GM12878 (cell line): ENCODE data around the gene RTN4RL1. TPM values are rescaled to one million over a fixed set of nuclear protein-coding genes. Genes with fewer than 3 reads are reported as not detected.

Source experiments
- ATAC-seq: fragments of 200-7000 bp; cut with Tn5 transposase; 3 replicates; pipeline ENCODE4 v1.9.1; 2020; ENCODE audit warnings: mild to moderate bottlenecking, moderate library complexity
- BruUV-seq: library from RNA; stranded (reverse); fragments of 400-500 nt; replicated peaks from 2 replicates; lab custom pipeline; 2021; lab: Mats Ljungman, UMichigan
- CTCF ChIA-PET: fragments of 300-600 bp; sonication (Branson Sonifier 250); formaldehyde crosslinking; extraction: SDS; loops from one replicate; lab custom pipeline; 2021; ENCODE audit warnings: inconsistent platforms; lab: Yijun Ruan, JAX
- POLR2A ChIA-PET: fragments of 350-600 bp; formaldehyde crosslinking; extraction: SDS; loops from one replicate; lab custom pipeline; 2021; ENCODE audit warnings: inconsistent platforms; lab: Charles Lee
- RAD21 ChIA-PET: fragments of 300-600 bp; sonication (Branson Sonifier 250); formaldehyde crosslinking; loops from one replicate; lab custom pipeline; 2023; ENCODE audit warnings: antibody characterized with exemption; ENCODE audit not compliant: unreplicated experiment; lab: Charles Lee
- SMC1A ChIA-PET: fragments of 300-600 bp; sonication (Branson Sonifier 250); formaldehyde crosslinking; loops from one replicate; lab custom pipeline; 2023; ENCODE audit not compliant: unreplicated experiment, uncharacterized antibody; lab: Charles Lee
- DNase-seq: peaks from one replicate; pipeline ENCODE4 v3.0.0-alpha.2; 2011; ENCODE audit warnings: low read depth, low spot score
- FAIRE-seq: peaks from 3 replicates; lab custom pipeline; 2011; peaks lifted over from hg19 to GRCh38; lab: Jason Lieb, UNC
- H2AFZ ChIP-seq: 2 replicates; pipeline ENCODE4 v1.6.0; 2011; ENCODE audit warnings: low read depth, low read length, control low read depth; ENCODE audit not compliant: control insufficient read depth
- H3K27ac ChIP-seq: 2 replicates; pipeline ENCODE4 v1.5.1; 2011; ENCODE audit warnings: control low read depth; ENCODE audit not compliant: control insufficient read depth, insufficient read depth
- H3K27me3 ChIP-seq, 2 experiments: replicated peaks in 1 of 2; 2 replicates each; pipeline versions ENCODE4 v1.6.0 to v1.6.1; 2011; ENCODE audit warnings: low read length in 1 of 2; ENCODE audit not compliant: control insufficient read depth in 2 of 2, insufficient read depth in 2 of 2
- H3K36me3 ChIP-seq, 2 experiments: 2 replicates each; pipeline ENCODE4 v1.5.1; 2011; ENCODE audit warnings: low read length in 1 of 2; ENCODE audit not compliant: control insufficient read depth in 2 of 2, insufficient read depth in 2 of 2
- H3K4me1 ChIP-seq: 2 replicates; pipeline ENCODE4 v1.6.1; 2011; ENCODE audit warnings: mild to moderate bottlenecking, low read length, moderate library complexity, mixed read lengths; ENCODE audit not compliant: control insufficient read depth, insufficient read depth
- H3K4me2 ChIP-seq: 2 replicates; pipeline ENCODE4 v1.6.0; 2011; ENCODE audit warnings: control low read depth; ENCODE audit not compliant: control insufficient read depth, insufficient read depth
- H3K4me3 ChIP-seq: fragments of 200-600 bp; sonication (generic); 2 replicates; pipeline ENCODE4 v1.5.1; 2016
- H3K79me2 ChIP-seq: 2 replicates; pipeline ENCODE4 v1.6.0; 2011; ENCODE audit warnings: low read length; ENCODE audit not compliant: control insufficient read depth, insufficient read depth
- H3K9ac ChIP-seq: 2 replicates; pipeline ENCODE4 v1.8.0; 2011; ENCODE audit warnings: low read length, control low read depth, mixed read lengths; ENCODE audit not compliant: control insufficient read depth, insufficient read depth
- H3K9me3 ChIP-seq: replicated peaks from 3 replicates; pipeline ENCODE4 v1.5.1; 2011; ENCODE audit warnings: mild to moderate bottlenecking, low read length; ENCODE audit not compliant: control insufficient read depth, insufficient read depth
- H4K20me1 ChIP-seq: 2 replicates; pipeline ENCODE4 v1.6.0; 2011; ENCODE audit not compliant: control insufficient read depth, insufficient read depth
- BCL11A ChIP-seq: IDR thresholded peaks from 2 replicates; pipeline ENCODE4 v1.6.1; 2011; ENCODE audit warnings: low read depth, low read length
- CHD4 ChIP-seq: fragments of 200-600 bp; sonication (generic); IDR thresholded peaks from 2 replicates; pipeline ENCODE4 v1.6.1; 2016; ENCODE audit warnings: mild to moderate bottlenecking
- EP300 ChIP-seq, 2 experiments: fragments of 150-350 bp in 1 of 2; IDR thresholded peaks; 2 replicates each; pipeline ENCODE4 v1.6.1; 2011 to 2012; ENCODE audit warnings: low read depth in 2 of 2, low read length in 2 of 2, borderline replicate concordance in 1 of 2, improper control_type of control experiment in 1 of 2, inconsistent platforms in 1 of 2; ENCODE audit not compliant: control insufficient read depth in 1 of 2
- POLR2A ChIP-seq: IDR thresholded peaks from 2 replicates; pipeline ENCODE4 v1.6.1; 2011; ENCODE audit warnings: low read depth, mild to moderate bottlenecking, low read length
- SKIL ChIP-seq: fragments of 450-650 bp; IDR thresholded peaks from 2 replicates; pipeline ENCODE4 v1.6.1; 2017; ENCODE audit warnings: mild to moderate bottlenecking, low read depth, inconsistent platforms; ENCODE audit not compliant: poor library complexity, severe bottlenecking
- SMAD1 ChIP-seq: fragments of 450-650 bp; IDR thresholded peaks from 2 replicates; pipeline ENCODE4 v1.6.1; 2018; ENCODE audit warnings: mild to moderate bottlenecking, low read depth; ENCODE audit not compliant: partially characterized antibody
- SMAD5 ChIP-seq: IDR thresholded peaks from 2 replicates; pipeline ENCODE4 v1.6.1; 2016; ENCODE audit warnings: antibody characterized with exemption, low read depth
- WGBS: methylation state at CpG from one replicate; pipeline ENCODE4 v1.1.6; 2016; ENCODE audit warnings: low lambda C conversion rate; ENCODE audit not compliant: insufficient replicate concordance, insufficient coverage; ENCODE audit errors: missing lambda C conversion rate; 5-methylcytosine and 5-hydroxymethylcytosine counted together
- in situ Hi-C: fragments of 300-500 bp; cut with MboI; formaldehyde crosslinking; loops from 9 replicates; pipeline ENCODE4 v1.14.3; 2018; ENCODE audit warnings: mixed read lengths
- intact Hi-C: fragments of 100-400 bp; cut with micrococcal nuclease; formaldehyde crosslinking; loops from one replicate; pipeline ENCODE4 v1.14.2; 2022; ENCODE audit not compliant: unreplicated experiment
- polyA plus RNA-seq, 11 experiments: library from polyadenylated mRNA; depleted of rRNA in 4 of 11; unstranded in 6 of 11; stranded (reverse) in 5 of 11; fragments of >200 nt; fragmentation: Nextera tagmentation in 4 of 11; fragmentation: Illumina TruSeq in 1 of 11; extraction: Ambion mirVana in 4 of 11; extraction: Trizol in 1 of 11; gene quantifications; 1 replicate in 1 of 11; 2 replicates in 10 of 11; pipeline versions ENCODE4 v1.2.1 to v1.2.3, GENCODE V29; 2011 to 2016; ENCODE audit warnings: inconsistent platforms in 2 of 11, missing spikeins in 2 of 11, low read depth in 1 of 11
- total RNA-seq, 4 experiments: library from RNA; depleted of rRNA in 3 of 4; stranded (reverse); fragments of >200 nt in 3 of 4; fragmentation: Illumina TruSeq in 1 of 4; extraction: Trizol in 1 of 4; gene quantifications; 2 replicates each; pipeline versions ENCODE4 v1.2.1 to v1.2.3, GENCODE V29; 2013 to 2021

Gene RTN4RL1
- total and polyA plus RNA-seq, 10 of the 15 experiments (the other 5 are each of a cell fraction or from before 2014, with no cell fraction given): 0.08 to 0.11 (median 0.10) TPM; not detected in 7

- POLR2A ChIA-PET: no interaction called here
- TSS peak; percentile 72 for BruUV-seq
- RAD21 ChIA-PET: interaction anchor here (0.9 kb wide), 1 partner anchor 11 kb away, joined by 3 read pairs; no protein-coding TSS in a partner anchor
- CTCF ChIA-PET: no interaction called here
- peaks cover 0 to 2% of the 10 kb centered on the region in 2 experiments; a peak in 3 of 4 replicates for H3K36me3 ChIP-seq
- in situ Hi-C loops (no loop called here), intact Hi-C loops (loop anchor here (5.0 kb wide), 1 partner anchor 321 kb away; the partner anchor contains the start of gene WDR81)
- peak overlapping the region; percentile 82; the same call in 1 of the 2 replicates for H3K27ac ChIP-seq
- no peaks in the 10 kb centered on the region for H4K20me1 ChIP-seq
- H3K9ac ChIP-seq: peak overlapping the region; percentile 91
- H3K9me3 ChIP-seq: no peaks in the 10 kb centered on the region
- H3K79me2 ChIP-seq: peaks cover 13% of the 10 kb centered on the region
- 79% methylated on average over 5 of the region's 5 CpGs for WGBS
- FAIRE-seq (no peak), DNase-seq (no peak), ATAC-seq (no peak)
- no peak overlapping the region for H2AFZ ChIP-seq
- peak overlapping the region; percentile 97 for H3K4me2 ChIP-seq
- H3K4me1 ChIP-seq: peaks cover 16% of the 10 kb centered on the region
- H3K4me3 ChIP-seq: peak overlapping the region; percentile 93
- SMC1A ChIA-PET: no interaction called here
- H3K27me3 ChIP-seq: no peaks in the 10 kb centered on the region
- TF ChIP-seq POLR2A (0 out of 2 replicates have a peak, but pooled peaks have one; percentile 16), SKIL (no peak), EP300 (IDR thresholded peaks at IDR 0.05; ENCODE audit: borderline replicate concordance in 1 of 2, control insufficient read depth in 1 of 2, low read depth in 2 of 2, low read length in 2 of 2) (no peak), BCL11A (no peak), CHD4 (no peak), SMAD1 (no peak), SMAD5 (no peak)
Measured at GRCh38 chr17:2042933-2043332, 17.8 kb upstream of the RTN4RL1 start.
